Testis (tissue), 3 donors: ENCODE measurements around the gene ST7. TPM values are rescaled to one million over a fixed set of nuclear protein-coding genes. Genes with fewer than 3 reads are reported as not detected.

ENCODE experiments used
- DNase-seq: peaks from one replicate; pipeline ENCODE4 v3.0.0-alpha.2; 2019
- H3K27ac ChIP-seq, 2 donors: fragments of 200-600 bp; sonication (generic); one replicate each; pipeline ENCODE4 v1.5.1; 2019
- H3K27me3 ChIP-seq: fragments of 200-600 bp; sonication (generic); one replicate; pipeline ENCODE4 v1.5.1; 2019
- H3K36me3 ChIP-seq: fragments of 200-600 bp; sonication (generic); one replicate; pipeline ENCODE4 v1.5.1; 2017; ENCODE audit warnings: low read depth; ENCODE audit errors: missing control alignments
- H3K4me1 ChIP-seq: fragments of 200-600 bp; sonication (generic); one replicate; pipeline ENCODE4 v1.5.1; 2019
- H3K4me3 ChIP-seq, 2 donors: fragments of 200-600 bp; sonication (generic); one replicate each; pipeline ENCODE4 v1.5.1; 2017 to 2019
- H3K9me3 ChIP-seq: fragments of 200-600 bp; sonication (generic); one replicate; pipeline ENCODE4 v1.5.1; 2017
- CTCF ChIP-seq, 3 experiments: fragments of 450-650 bp in 2 of 3; fragments of 200-600 bp in 1 of 3; sonication (generic) in 1 of 3; IDR thresholded peaks; one replicate each; pipeline ENCODE4 v1.5.1; 2016 to 2019; ENCODE audit warnings: antibody characterized with exemption in 3 of 3, mild to moderate bottlenecking in 2 of 3, moderate library complexity in 1 of 3
- POLR2A ChIP-seq: fragments of 450-650 bp; IDR thresholded peaks from one replicate; pipeline ENCODE4 v1.6.1; 2017; ENCODE audit warnings: antibody characterized with exemption, mild to moderate bottlenecking, moderate library complexity
- WGBS, 2 donors: methylation state at CpG; one replicate each; pipeline ENCODE4 v1.1.5; 2018; 5-methylcytosine and 5-hydroxymethylcytosine counted together
- intact Hi-C: fragments of 100-400 bp; cut with DNase I; formaldehyde crosslinking; loops from one replicate; pipeline ENCODE4 v1.15.1; 2023; ENCODE audit warnings: low total_unique reads
- polyA plus RNA-seq: library from polyadenylated mRNA; stranded (reverse); fragments of 350-450 nt; fragmentation: Illumina TruSeq; extraction: RNeasy Lipid Tissue Mini Kit (QIAGEN cat#74804); gene quantifications from one replicate; pipeline ENCODE4 v1.2.3, GENCODE V29; 2014; ENCODE audit warnings: low read depth, low replicate concordance; ENCODE audit not compliant: insufficient read depth
- total RNA-seq, 2 donors: library from RNA; depleted of rRNA; stranded (reverse); fragments of >200 nt; gene quantifications; one replicate each; pipeline ENCODE4 v1.2.3, GENCODE V29; 2016

ST7 gene
- total and polyA plus RNA-seq, 3 donors from 2014 or later = 15.9 to 25.3 (median 23.2) TPM

GRCh38 chr7:117155694-117156093 is 202.4 kb downstream of the ST7 start:
- no peaks in the 10 kb centered on the region for H3K4me1 ChIP-seq
- no peak overlapping the region for H3K4me3 ChIP-seq
- DNase-seq = no peak
- H3K27me3 ChIP-seq = no peaks in the 10 kb centered on the region
- intact Hi-C loops = no loop called here
- no peaks in the 10 kb centered on the region for H3K9me3 ChIP-seq
- no peaks in the 10 kb centered on the region for H3K36me3 ChIP-seq
- 98 to 100% methylated on average over 1 of the region's 1 CpG for WGBS, 2 donors
- no peak overlapping the region for H3K27ac ChIP-seq
- TF ChIP-seq POLR2A = no peak
- TF ChIP-seq CTCF (IDR thresholded peaks at IDR 0.05) = no peak

- no peaks in the 10 kb centered on the region for H3K4me1 ChIP-seq
- WGBS, 2 donors = 39 to 43% methylated on average over 5 of the region's 5 CpGs
- DNase-seq = peak; percentile 79
- TF ChIP-seq POLR2A (no peak), CTCF (IDR thresholded peaks at IDR 0.05) (no peak)
- H3K9me3 ChIP-seq = no peaks in the 10 kb centered on the region
- H3K27ac ChIP-seq = no peak overlapping the region
- H3K36me3 ChIP-seq = no peaks in the 10 kb centered on the region
- intact Hi-C loops = no loop called here
- H3K4me3 ChIP-seq = no peak overlapping the region
- H3K27me3 ChIP-seq = no peaks in the 10 kb centered on the region
Observed at GRCh38 chr7:117157241-117158209, 204.2 kb downstream of the ST7 start.

GRCh38 chr7:117158941-117159697 is 205.8 kb downstream of the ST7 start:
- TF ChIP-seq POLR2A = no peak
- DNase-seq = no peak
- Histone ChIP-seq H3K27me3 (no peaks in the 10 kb centered on the region), H3K36me3 (no peaks in the 10 kb centered on the region), H3K4me1 (no peaks in the 10 kb centered on the region), H3K27ac (no peak overlapping the region), H3K4me3 (no peak overlapping the region), H3K9me3 (no peaks in the 10 kb centered on the region)
- WGBS, 2 donors = 72 to 74% methylated on average over 4 of the region's 4 CpGs
- intact Hi-C loops = no loop called here

- H3K9me3 ChIP-seq = no peaks in the 10 kb centered on the region
- H3K4me1 ChIP-seq = no peaks in the 10 kb centered on the region
- H3K27ac ChIP-seq = no peak overlapping the region
- WGBS, 2 donors = 91 to 97% methylated on average over 2 of the region's 2 CpGs
- no peaks in the 10 kb centered on the region for H3K27me3 ChIP-seq
- no peaks in the 10 kb centered on the region for H3K36me3 ChIP-seq
- no peak for DNase-seq
- no peak overlapping the region for H3K4me3 ChIP-seq
- intact Hi-C loops = no loop called here
- TF ChIP-seq POLR2A (no peak), CTCF (IDR thresholded peaks at IDR 0.05) (no peak)
Observed at GRCh38 chr7:117163101-117163500, 209.8 kb downstream of the ST7 start.

GRCh38 chr7:117164620-117165019 is 211.3 kb downstream of the ST7 start:
- Histone ChIP-seq H3K4me1 (no peaks in the 10 kb centered on the region), H3K4me3 (no peak overlapping the region), H3K27ac (no peak overlapping the region), H3K27me3 (no peaks in the 10 kb centered on the region), H3K36me3 (no peaks in the 10 kb centered on the region), H3K9me3 (no peaks in the 10 kb centered on the region)
- 90 to 95% methylated on average over 2 of the region's 2 CpGs for WGBS, 2 donors
- no peak for DNase-seq
- TF ChIP-seq POLR2A (no peak), CTCF (IDR thresholded peaks at IDR 0.05) (no peak)
- intact Hi-C loops = no loop called here
